ENCODE data around the gene USP31.
"Not testable (repeated sequence)": the region's sequence is repeated elsewhere in the genome, so short reads cannot be mapped to it uniquely, and the experiment has no call there.

USP31 gene

DNA sequence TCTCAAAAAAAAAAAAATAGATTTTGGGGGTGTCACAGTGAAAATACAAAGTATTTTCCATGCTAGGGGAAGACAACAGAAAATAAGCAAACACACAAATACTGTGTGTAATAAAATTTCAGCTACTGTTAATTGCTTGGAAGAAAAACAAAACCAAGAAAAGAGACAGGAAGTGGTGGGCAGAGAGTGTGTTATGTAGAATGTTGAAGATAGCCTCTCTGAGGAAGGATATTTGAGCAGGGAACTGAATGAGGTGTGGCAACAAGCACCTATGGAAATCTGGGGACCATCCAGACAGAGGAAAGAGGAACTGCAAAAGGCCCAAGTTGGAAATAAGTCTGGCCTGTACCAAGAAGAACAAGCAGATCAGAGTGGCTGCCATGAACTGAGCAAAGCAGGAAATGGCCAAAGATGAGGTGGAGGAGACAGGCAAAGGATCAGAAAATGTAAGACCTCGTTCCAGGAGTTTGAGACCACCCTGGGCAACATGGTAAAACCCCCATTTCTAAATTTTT, 7.8 kb upstream of the USP31 start:
- in situ Hi-C loops (cut with MboI; ENCODE audit: low sequenced_read_pairs) = no loop called here

DNA sequence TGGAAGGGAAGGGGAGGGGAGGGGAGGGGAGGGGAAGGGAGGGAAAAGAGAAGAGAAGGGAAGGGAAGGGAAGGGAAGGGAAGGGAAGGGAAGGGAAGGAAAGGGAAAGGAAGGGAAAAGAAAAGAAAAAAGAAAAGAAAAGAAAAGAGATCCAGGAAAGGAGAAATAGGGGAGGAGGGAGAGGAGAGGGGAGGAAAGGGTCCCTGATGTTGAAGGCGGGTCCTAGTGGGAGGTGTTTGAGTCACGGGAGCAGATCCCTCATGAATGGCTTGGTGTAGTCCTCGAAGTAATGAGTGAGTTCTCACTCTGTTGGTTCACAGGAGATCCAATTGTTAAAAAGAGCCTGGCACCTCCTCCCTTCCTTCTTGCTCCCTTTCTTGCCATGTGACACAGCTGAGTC, 6.9 kb upstream of the USP31 start:
- in situ Hi-C loops (cut with MboI; ENCODE audit: low sequenced_read_pairs) = no loop called here

DNA sequence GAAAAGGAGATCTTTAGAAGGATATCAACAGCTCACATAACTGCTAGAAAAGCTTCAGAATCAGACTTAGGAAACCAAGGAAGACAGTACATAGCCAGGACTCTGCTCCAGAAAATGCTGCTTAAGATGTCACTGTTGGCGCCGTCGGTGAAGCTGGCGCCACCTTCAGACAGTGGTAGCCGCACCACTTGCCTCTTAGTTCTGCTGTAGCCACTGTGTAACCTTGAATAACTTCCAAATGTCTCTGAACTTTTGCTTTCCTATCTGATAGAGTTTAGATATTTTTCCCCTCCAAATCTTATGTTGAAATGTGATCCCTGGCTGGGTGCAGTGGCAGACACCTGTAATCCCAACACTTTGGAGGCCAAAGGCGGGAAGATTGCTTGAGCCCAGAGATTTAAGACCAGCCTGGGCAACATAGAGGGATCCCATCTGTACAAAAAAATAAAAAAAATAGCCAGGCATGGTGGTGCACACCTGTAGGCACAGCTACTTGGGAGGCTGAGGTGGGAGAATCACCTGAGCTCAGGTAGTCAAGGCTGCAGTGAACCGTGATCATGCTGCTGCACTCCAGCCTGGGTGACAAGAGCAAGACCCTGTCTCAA, 6.3 kb upstream of the USP31 start:
- in situ Hi-C loops (cut with MboI; ENCODE audit: low sequenced_read_pairs) = no loop called here

DNA sequence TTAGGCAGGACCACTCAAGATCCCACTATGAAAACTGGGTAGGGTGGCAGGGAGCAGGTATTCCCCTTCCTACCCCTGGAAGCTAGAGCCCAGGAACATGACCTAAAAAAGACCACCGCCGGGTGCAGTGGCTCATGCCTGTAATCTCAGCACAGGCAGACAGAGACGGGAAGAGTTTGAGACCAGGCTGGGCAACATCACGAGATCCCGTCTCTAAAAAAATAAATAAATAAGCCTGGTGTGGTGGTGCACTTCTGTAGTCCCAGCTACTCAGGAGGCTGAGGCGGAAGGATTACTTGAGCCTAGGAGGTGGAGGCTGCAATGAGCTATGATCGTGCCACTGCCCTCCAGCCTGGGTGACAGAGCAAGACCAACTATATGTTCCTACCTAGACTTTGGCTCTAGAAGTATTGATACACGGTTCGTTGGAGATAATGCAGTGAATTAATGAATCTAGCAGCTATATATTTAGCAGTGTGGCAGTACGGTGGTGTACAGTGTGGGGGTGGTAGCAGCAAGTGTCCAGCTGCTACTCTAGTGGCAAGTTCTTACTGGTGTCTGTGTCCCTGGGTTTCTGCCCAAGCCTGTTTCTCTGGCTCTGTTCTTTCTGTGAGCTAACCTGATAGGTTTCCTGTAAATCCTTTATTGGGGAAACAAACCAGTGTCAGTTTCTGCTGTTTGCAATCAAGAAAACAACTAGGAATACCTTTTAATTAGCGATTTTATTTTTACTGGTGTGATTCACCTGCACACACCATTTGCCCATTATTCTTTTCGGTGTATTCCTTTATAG, 3.3 kb upstream of the USP31 start:
- in situ Hi-C loops (cut with MboI; ENCODE audit: low sequenced_read_pairs) = no loop called here

DNA sequence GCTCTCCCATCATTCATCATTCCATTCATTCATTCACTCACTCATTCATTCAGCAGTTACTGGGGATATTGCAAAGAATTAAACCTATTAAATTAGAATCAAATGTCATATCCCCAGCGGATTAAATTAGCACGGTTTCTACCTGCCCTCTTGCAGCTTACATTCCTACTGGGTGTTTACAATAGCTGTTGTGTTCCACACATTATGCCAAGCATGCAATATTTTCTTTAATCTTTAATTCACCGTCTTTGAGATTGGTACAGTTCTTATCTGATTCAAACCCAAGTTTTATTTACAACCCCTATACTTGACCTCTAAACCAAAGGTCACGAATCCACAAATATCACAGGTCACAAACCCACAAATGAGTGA, 727 bp upstream of the USP31 start:
- in situ Hi-C loops (cut with MboI; ENCODE audit: low sequenced_read_pairs) = no loop called here

DNA sequence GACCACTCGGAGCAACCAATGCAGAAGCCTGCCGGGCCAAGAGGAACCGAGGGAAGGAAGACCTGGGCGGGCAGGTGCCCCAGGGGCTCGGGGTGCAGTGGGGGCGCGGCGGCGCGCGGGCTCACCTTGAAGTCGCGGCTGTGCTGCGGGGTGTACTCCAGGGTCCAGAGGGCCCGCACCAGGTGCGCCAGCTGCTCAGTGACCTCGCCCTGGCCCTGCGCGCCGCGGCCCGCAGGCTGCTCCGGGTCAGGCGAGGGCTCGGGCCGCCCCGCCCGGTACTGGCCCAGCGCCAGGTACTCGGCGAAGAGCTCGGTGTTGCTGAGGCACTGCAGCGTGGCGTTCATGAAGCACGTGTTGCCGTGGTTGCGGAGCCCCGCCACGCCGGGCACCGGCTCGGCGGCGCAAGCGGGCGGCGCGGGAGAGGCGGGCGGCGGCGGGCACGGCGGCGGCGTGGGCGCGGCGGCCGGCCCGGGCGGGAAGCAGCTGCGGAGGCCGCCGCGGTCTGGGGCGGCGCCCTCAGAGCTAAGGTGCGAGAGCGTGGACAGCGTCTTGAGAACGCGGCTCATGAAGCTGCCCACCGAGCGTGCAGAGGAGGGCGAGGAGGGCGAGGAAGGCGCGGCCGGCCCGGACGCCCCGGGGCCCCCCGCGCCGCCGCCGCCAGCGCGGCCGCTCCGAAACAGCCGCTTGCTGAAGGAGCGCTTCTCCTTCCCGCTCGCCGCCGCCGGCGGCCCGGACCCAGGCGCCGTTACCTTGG, 562 bp downstream of the USP31 start:
- in situ Hi-C loops (cut with MboI; ENCODE audit: low sequenced_read_pairs) = no loop called here

DNA sequence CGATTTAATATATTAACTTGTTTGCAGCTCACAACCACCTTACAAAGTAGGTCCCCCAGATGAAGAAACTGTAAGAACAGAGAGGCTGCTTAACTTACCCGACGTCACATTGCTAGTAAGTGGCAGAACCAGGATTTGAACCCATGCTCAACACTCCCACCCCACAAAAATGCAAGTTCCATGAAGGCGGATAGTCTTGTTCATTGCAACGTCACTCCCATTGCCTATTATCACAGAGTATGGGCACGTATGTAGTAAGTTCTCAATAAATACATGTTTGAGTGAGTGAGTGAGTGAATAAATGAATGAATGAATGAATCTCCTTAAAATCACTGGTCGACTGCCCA, 1.1 kb downstream of the USP31 start:
- in situ Hi-C loops (cut with MboI; ENCODE audit: low sequenced_read_pairs) = no loop called here

DNA sequence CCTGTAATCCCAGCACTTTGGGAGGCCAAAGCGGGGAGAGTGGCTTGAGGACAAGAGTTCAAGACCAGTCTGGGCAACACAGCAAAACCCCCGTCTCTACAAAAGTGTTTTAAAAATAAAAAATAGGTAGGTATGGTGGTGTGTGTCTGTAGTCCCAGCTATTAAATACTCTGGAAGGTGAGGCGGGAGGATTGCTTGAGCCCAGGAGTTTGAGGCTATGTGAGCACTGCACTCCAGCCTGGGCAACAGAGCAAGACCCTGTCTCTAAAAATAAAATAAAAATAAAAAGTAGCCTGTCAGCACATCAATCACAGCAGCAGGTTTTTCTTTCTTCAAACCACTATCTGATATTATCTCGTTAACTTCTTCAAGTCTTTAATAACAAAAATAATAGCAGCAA, 1.6 kb downstream of the USP31 start:
- in situ Hi-C loops (cut with MboI; ENCODE audit: low sequenced_read_pairs) = no loop called here

DNA sequence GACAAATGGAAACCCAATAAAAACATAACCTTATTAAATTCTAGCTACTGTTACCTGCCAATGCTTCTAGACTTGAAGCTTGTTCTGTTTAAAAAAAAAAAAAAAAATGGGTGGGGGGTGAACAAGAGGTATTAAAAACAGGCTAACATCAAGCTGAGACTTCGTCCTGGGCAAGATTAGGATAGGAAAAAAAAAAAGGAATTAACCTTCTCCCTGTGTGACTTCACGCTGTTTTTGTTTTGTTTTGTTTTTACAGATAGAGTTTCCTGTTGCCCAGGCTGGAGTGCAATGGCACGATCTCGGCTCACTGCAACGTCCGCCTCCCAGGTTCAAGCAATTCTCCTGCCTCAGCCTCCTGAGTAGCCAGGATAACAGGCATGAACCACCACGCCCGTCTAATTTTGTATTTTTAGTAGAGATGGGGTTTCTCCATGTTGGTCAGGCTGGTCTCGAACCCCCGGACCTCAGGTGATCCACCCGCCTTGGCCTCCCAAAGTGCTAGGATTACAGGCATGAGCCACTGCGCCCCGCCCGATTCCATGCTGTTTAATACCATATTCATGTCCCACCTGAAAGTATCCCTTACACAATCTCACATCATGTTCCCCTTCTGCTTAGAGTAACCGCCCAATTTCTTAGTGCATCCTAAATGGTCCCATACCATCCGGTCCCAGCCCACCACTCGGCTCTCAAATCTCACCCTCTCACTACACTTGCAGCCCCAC, 2.2 kb downstream of the USP31 start:
- in situ Hi-C loops (cut with MboI; ENCODE audit: low sequenced_read_pairs) = no loop called here

DNA sequence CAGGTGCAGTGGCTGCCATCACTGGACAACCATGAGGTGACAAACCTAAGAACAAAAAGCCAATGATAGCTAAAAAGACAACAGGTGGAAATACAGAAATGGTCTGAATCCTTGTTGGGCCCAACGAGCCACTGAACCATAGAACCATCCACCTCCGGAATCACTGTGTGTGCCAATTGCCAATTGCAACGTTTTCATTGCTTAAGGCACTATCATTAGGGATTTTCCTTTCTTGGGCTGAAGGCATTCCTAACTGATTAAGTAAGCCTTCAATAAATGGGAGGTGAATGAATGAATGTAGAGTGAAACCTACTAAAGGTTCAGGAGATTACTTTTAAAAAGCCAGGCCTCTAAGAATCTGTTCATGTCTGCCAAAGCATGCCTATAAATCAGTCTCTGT, 3.6 kb downstream of the USP31 start:
- in situ Hi-C loops (cut with MboI; ENCODE audit: low sequenced_read_pairs) = no loop called here

DNA sequence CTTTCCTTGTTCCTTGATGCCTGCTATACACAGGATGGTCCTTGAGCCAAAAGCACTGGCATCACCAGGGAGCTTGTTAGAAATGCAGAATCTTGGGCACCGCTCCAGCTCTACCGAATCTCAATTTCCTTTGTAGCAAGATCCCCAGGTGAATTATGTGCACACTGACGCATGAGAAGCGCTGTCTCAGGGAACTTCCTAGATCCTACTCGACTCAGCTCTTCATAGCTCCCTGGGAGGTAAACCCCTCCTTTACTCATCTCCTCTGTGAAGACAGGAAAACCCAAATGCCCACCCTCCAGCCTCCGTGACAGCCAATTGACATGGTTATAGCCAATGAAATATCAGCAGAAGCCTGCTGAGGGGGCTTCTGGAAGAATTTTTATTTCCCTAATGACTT, 4.1 kb downstream of the USP31 start:
- in situ Hi-C loops (cut with MboI; ENCODE audit: low sequenced_read_pairs) = no loop called here

DNA sequence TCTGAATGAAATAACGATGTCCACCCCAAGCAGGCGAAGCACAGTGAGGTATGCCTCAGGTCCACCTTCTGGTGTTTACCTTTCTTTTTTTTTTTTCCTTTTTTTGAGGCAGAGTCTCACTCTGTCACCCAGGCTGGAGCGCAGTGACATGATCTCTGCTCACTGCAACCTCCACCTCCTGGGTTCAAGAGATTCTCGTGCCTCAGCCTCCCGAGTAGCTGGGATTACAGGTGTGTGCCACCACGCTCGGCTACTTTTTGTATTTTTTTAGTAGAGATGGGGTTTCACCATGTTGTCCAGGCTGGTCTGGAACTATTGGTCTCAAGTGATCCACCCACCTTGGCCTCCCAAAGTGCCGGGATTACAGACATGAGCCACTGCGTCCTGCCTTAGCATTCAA, 4.9 kb downstream of the USP31 start:
- in situ Hi-C loops (cut with MboI; ENCODE audit: low sequenced_read_pairs) = not testable (repeated sequence)

DNA sequence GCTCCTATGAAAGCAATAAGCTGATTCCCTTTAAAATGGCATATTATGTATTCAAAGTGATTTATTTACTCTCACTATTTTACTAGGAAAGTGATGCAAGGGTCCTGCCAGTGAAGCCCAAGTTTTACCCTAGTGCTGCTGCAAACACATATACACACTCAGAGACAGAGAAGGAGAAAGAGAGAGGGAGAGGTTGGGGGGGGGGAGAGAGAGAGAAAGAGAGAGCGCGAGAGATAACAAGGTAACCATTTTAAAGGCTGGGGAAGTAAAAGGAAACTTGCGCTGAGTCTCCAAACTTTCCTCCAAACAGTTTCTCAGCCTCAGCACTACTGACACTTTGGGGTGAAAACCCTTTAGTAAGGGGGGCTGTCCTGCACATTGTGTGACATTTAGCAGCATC, 5.9 kb downstream of the USP31 start:
- in situ Hi-C loops (cut with MboI; ENCODE audit: low sequenced_read_pairs) = no loop called here

DNA sequence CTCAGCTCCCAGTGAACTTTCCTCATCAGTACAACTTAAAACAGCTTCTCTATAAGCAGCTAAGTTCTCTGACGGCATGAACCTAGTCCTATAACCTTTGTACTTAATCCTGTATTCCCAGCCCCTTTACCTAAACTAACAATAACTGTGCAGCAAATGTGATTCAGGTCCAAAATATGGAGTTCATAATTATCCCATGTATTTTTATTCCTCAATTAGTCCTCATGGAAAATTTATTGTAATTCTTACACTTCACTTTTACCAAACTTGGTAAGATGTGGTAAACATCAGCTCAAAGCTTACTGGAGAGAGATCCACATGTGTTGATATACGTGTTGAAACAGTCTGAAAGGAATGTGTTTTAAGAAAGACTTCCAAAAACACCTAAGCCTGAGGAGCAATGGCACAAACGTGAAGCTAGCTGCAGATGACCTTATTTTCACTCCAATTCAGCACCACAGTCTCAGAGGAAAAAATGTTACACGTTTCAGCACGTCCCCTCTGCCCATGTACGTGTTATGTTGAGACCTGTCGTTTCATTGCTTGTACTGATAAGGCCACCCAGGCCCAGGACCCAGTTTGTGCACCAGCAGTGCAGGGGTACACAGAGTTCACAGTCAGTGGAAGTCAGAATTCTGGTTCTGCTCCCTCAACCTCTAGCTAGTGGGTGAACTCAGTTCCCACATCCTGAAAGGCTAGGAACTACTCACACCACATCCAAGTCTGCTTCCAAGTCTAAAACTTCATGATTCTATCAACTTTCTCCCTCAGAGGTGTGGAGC, 7.1 kb downstream of the USP31 start:
- in situ Hi-C loops (cut with MboI; ENCODE audit: low sequenced_read_pairs) = no loop called here

DNA sequence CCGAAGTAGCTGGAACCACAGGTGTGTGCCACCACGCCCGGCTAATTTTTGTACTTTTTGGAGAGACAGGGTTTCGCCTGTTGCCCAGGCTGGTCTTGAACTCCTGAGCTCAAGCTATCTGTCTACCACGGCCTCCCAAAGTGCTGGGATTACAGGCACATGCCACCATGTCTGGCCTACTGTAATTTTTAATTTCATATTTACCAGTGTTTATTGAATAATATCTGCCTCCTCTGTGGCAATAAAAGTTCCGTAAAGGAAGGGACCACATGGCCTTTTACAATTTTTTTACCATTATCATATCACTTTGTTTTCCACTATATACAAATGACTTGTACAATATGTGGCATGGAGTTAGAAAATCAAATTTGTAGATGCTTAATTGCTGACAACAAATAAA, 7.8 kb downstream of the USP31 start:
- in situ Hi-C loops (cut with MboI; ENCODE audit: low sequenced_read_pairs) = no loop called here

DNA sequence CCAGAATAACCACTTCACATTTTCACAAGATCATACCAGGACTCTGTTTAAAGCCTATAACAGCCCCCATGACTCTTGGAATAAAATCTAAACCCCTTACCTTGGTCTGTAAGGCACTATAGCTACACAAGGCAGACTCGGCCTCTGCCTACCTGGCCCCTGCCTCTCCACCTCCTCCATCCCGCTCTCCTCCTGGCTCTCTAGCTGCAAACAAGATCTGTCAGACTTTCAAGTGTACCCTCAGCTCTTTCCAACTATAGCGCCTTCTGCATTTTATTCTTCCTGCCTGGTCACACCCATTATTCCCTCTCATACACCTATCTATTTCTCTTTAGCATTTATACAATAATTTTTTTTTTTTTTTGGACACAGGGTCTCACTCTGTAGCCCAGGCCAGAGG, 8.2 kb downstream of the USP31 start:
- in situ Hi-C loops (cut with MboI; ENCODE audit: low sequenced_read_pairs) = no loop called here

DNA sequence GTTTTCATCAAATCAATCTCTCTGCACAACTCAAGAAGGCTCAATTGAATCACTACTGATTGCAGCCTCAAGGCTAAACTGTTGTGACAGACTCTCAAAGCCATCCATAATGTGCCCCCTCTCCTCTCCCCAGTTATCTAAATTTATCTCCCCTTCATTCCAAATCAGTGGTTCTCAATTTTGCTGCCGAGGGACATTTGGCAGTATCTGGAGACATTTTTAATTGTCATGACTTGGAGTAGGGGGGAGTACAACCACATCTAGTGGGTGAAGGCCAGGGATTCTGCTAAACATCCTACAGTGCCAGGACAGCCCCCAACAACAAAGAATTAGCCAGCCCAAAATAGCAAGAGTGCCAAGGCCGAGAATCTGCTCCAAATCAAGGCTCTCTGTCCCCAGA, 9.1 kb downstream of the USP31 start:
- in situ Hi-C loops (cut with MboI; ENCODE audit: low sequenced_read_pairs) = no loop called here

DNA sequence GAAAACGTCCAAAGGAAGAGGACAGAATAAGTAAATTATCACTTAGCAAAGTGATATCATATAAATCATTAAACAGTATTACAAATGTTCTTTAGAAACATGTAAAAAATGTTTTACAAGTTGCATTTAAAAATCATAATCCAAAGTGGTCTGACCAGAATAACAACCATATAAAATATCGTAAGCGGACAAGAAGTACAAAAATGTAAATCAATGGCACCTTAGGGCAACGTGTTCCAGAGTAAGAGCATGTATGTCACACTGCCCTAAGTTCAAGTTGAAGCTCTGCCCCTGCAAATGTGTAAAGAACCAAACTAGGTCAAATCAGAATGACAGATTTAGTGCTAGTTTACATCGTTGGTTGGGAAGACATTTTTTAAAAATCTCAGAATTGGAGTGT, 11.4 kb downstream of the USP31 start:
- in situ Hi-C loops (cut with MboI; ENCODE audit: low sequenced_read_pairs) = no loop called here

DNA sequence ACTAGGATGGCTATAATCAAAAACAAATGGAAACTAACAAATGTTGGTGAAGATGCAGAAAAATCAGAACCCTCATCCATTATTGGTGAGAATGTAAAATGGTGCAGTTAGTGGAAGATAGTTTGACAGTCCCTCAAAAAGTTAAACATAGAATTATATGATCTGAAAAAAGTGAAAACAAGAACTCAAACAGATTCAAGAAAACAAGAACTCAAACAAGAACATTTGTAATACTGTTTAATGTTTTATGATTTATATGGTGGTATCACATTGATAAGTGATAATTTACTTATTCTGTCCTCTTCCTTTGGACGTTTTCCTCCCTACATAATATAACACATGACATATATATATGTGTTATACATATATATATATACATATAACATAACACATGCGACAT, 12.0 kb downstream of the USP31 start:
- in situ Hi-C loops (cut with MboI; ENCODE audit: low sequenced_read_pairs) = no loop called here

DNA sequence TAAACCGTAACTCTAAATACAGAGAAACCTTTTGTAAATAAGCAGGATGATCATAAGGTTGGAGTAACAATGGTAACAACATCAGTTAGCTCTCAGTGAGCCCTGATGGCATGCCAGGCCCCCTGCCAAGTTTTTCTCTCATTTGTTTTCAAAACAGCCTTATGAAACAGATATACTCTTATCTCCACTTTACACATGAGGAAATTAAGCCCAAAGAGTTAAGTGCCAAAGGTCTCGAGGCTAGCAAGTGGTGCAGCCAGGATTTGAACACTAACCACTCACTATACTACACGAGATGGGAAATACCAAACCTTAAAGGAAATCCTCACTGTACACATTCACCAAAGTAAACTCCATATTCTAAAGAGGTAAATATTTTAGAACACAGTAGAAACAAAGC, 15.0 kb downstream of the USP31 start:
- in situ Hi-C loops (cut with MboI; ENCODE audit: low sequenced_read_pairs) = no loop called here
